Erythroblast (primary cell): ENCODE data around the gene CCNC.
A peak's percentile ranks its signal among the peaks of the same experiment; 100 is the strongest.

Source experiments
- DNase-seq, 2 experiments: peaks; one replicate each; lab custom pipeline; 2025; lab: John Stamatoyannopoulos, UW
- GATA1 ChIP-seq: IDR thresholded peaks from 2 replicates; pipeline ENCODE4 v1.6.1; 2011; ENCODE audit warnings: low read depth, mild to moderate bottlenecking, control low read depth, low read length, moderate library complexity
- POLR2A ChIP-seq: IDR thresholded peaks from 2 replicates; pipeline ENCODE4 v1.6.1; 2011; ENCODE audit warnings: mild to moderate bottlenecking, low read length

Gene CCNC

GRCh38 chr6:99548706-99549105 lies 19.8 kb downstream of the CCNC start:
- no peak for DNase-seq
- TF ChIP-seq GATA1 (no peak), POLR2A (no peak)

GRCh38 chr6:99547526-99547925 lies 20.9 kb downstream of the CCNC start:
- TF ChIP-seq POLR2A (no peak), GATA1 (no peak)
- no peak for DNase-seq

- no peak for DNase-seq
Measured at GRCh38 chr6:99545442-99545841, 23.0 kb downstream of the CCNC start.

GRCh38 chr6:99543968-99544367 lies 24.5 kb downstream of the CCNC start:
- TF ChIP-seq GATA1: no peak
- no peak for TF ChIP-seq POLR2A
- DNase-seq: peak; percentile 5 to 11

More at GRCh38 chr6:99545442-99545841, 23.0 kb downstream of the CCNC start:
- TF ChIP-seq POLR2A: no peak
- TF ChIP-seq GATA1: no peak

- TF ChIP-seq GATA1 (no peak), POLR2A (no peak)
Measured at GRCh38 chr6:99530627-99531026, 37.8 kb downstream of the CCNC start.

GRCh38 chr6:99522531-99522930 lies 45.9 kb downstream of the CCNC start:
- DNase-seq: no peak
- TF ChIP-seq POLR2A: no peak
- no peak for TF ChIP-seq GATA1

More at GRCh38 chr6:99530627-99531026, 37.8 kb downstream of the CCNC start:
- DNase-seq: no peak

GRCh38 chr6:99521633-99522151 lies 46.8 kb downstream of the CCNC start:
- peak in 1 of 2 experiments; percentile 76 for DNase-seq
- TF ChIP-seq GATA1 (no peak), POLR2A (no peak)

GRCh38 chr6:99520855-99521632 lies 47.4 kb downstream of the CCNC start:
- TF ChIP-seq POLR2A (peak; percentile 90), GATA1 (no peak)
- DNase-seq: peak; percentile 84 to 88

- TF ChIP-seq POLR2A (no peak), GATA1 (no peak)
- DNase-seq: no peak
Measured at GRCh38 chr6:99519446-99519845, 49.0 kb downstream of the CCNC start.

- TF ChIP-seq GATA1: no peak
- no peak for TF ChIP-seq POLR2A
- DNase-seq: peak; percentile 26 to 35
Measured at GRCh38 chr6:99514089-99514488, 54.4 kb downstream of the CCNC start.

GRCh38 chr6:99512033-99512432 lies 56.4 kb downstream of the CCNC start:
- TF ChIP-seq POLR2A: no peak
- no peak for TF ChIP-seq GATA1
- no peak for DNase-seq

GRCh38 chr6:99507648-99508047 lies 60.8 kb downstream of the CCNC start:
- DNase-seq: no peak
- no peak for TF ChIP-seq GATA1
- no peak for TF ChIP-seq POLR2A

GRCh38 chr6:99501762-99502161 lies 66.7 kb downstream of the CCNC start:
- no peak for DNase-seq
- TF ChIP-seq GATA1: no peak
- no peak for TF ChIP-seq POLR2A

- no peak for DNase-seq
- TF ChIP-seq POLR2A: no peak
Measured at GRCh38 chr6:99498421-99498820, 70.0 kb downstream of the CCNC start.

- TF ChIP-seq POLR2A: no peak
- no peak for TF ChIP-seq GATA1
- no peak for DNase-seq
Measured at GRCh38 chr6:99495466-99495865, 73.0 kb downstream of the CCNC start.
